Small intestine (tissue), 7 donors: Measurements from ENCODE around the gene KEL. TPM values are rescaled to one million over a fixed set of nuclear protein-coding genes. Genes with fewer than 3 reads are reported as not detected.
A peak's percentile ranks its signal among the peaks of the same experiment; 100 is the strongest.

Source experiments
- DNase-seq, 2 donors: peaks; one replicate each; pipeline versions ENCODE4 v3.0.0 to v3.0.0-alpha.2; 2013
- FAIRE-seq: peaks from 2 replicates; lab custom pipeline; 2012; peaks lifted over from hg19 to GRCh38; lab: Jason Lieb, UNC
- H3K27ac ChIP-seq, 3 donors: one replicate each; pipeline ENCODE4 v1.5.1; 2013; ENCODE audit warnings: low read length in 2 of 3, mild to moderate bottlenecking in 2 of 3, control low read depth in 1 of 3, inconsistent platforms in 1 of 3, low read depth in 1 of 3, moderate library complexity in 1 of 3
- H3K27me3 ChIP-seq, 3 donors: one replicate each; pipeline ENCODE4 v1.6.1; 2013; ENCODE audit warnings: low read length in 3 of 3, inconsistent platforms in 1 of 3; ENCODE audit not compliant: control insufficient read depth in 3 of 3, insufficient read depth in 3 of 3
- H3K36me3 ChIP-seq, 3 donors: one replicate each; pipeline ENCODE4 v1.6.1; 2013; ENCODE audit warnings: low read length in 3 of 3, inconsistent platforms in 1 of 3, low read depth in 1 of 3, mild to moderate bottlenecking in 1 of 3, moderate library complexity in 1 of 3; ENCODE audit not compliant: control insufficient read depth in 3 of 3, insufficient read depth in 2 of 3
- H3K4me1 ChIP-seq, 3 donors: one replicate each; pipeline ENCODE4 v1.6.1; 2013; ENCODE audit warnings: low read length in 2 of 3, inconsistent platforms in 1 of 3, low read depth in 1 of 3, mild to moderate bottlenecking in 1 of 3, moderate library complexity in 1 of 3; ENCODE audit not compliant: control insufficient read depth in 3 of 3, insufficient read depth in 2 of 3
- H3K4me3 ChIP-seq, 3 donors: one replicate each; pipeline ENCODE4 v1.5.1; 2013; ENCODE audit warnings: low read length in 3 of 3, control low read depth in 1 of 3, inconsistent platforms in 1 of 3, low read depth in 1 of 3, mild to moderate bottlenecking in 1 of 3, moderate library complexity in 1 of 3
- H3K9me3 ChIP-seq, 2 donors: one replicate each; pipeline ENCODE4 v1.6.1; 2013; ENCODE audit warnings: low read depth in 1 of 2, low read length in 1 of 2; ENCODE audit not compliant: control insufficient read depth in 2 of 2, insufficient read depth in 1 of 2
- WGBS, 3 donors: extraction: QIAGEN DNeasy Blood & Tissue Kit; methylation state at CpG; one replicate each; pipeline ENCODE4 v1.1.7; 2013; 5-methylcytosine and 5-hydroxymethylcytosine counted together
- polyA plus RNA-seq, 4 donors: library from polyadenylated mRNA; stranded (reverse) in 3 of 4; unstranded in 1 of 4; fragments of 200-250 nt in 3 of 4; fragments of 120-200 nt in 1 of 4; gene quantifications; one replicate each; pipeline versions ENCODE4 v1.2.1 to v1.2.3, GENCODE V29; 2013
- donor health status: healthy with polysubstance abuse.
- donor health status: control.
- donor health status: control.
- donor health status: Bipolar disorder and iron deficiency.
- donor health status: healthy.

The KEL gene
- polyA plus RNA-seq, 4 donors: 0.13 to 6.6 TPM; not detected in 2

DNA sequence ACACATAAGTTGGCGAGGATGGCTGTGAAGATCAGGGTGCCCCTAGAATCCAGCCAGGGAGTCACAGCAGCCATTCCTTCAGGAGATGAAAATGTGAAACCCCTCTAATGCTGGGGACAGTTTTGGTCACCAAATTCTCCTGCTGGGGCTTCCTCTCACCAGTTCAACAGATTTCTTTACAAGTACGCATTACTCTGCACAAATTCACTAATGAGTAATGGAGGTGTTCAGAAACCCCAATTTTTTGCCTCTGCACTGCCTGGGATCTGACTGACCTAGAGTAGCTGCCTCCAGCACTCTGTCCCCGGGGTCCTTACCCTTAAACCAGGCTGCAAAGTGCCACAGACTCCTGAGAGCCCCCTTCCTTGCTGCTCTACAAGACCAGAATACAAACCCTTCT, 44.7 kb downstream of the KEL start:
- DNase-seq: no peak
- Histone ChIP-seq H3K27me3 (peaks cover 0 to 2% (median 0%) of the 10 kb centered on the region in 3 donors), H3K27ac (no peak overlapping the region), H3K4me1 (peaks cover 0 to 17% (median 0%) of the 10 kb centered on the region in 3 donors), H3K36me3 (no peaks in the 10 kb centered on the region), H3K4me3 (no peak overlapping the region), H3K9me3 (no peaks in the 10 kb centered on the region)
- no peak for FAIRE-seq
- WGBS, 3 donors: 75 to 90% (median 80%) methylated on average over 3 of the region's 3 CpGs

GRCh38 chr7:142916508-142916907, 45.7 kb downstream of the KEL start:
- DNase-seq: no peak
- Histone ChIP-seq H3K27me3 (peaks cover 0 to 2% (median 0%) of the 10 kb centered on the region in 3 donors), H3K27ac (no peak overlapping the region), H3K36me3 (no peaks in the 10 kb centered on the region), H3K4me3 (no peak overlapping the region), H3K4me1 (peaks cover 0 to 13% (median 0%) of the 10 kb centered on the region in 3 donors), H3K9me3 (no peaks in the 10 kb centered on the region)
- no peak for FAIRE-seq
- 41 to 65% (median 47%) methylated on average over 2 of the region's 2 CpGs for WGBS, 3 donors

- H3K36me3 ChIP-seq: no peaks in the 10 kb centered on the region
- peaks cover 0 to 24% (median 0%) of the 10 kb centered on the region in 3 donors for H3K4me1 ChIP-seq
- no peak overlapping the region for H3K27ac ChIP-seq
- peaks cover 0 to 2% (median 0%) of the 10 kb centered on the region in 3 donors for H3K27me3 ChIP-seq
- no peaks in the 10 kb centered on the region for H3K9me3 ChIP-seq
- DNase-seq (no peak), FAIRE-seq (no peak)
- WGBS, 3 donors: 86 to 93% (median 87%) methylated on average over 8 of the region's 8 CpGs
- H3K4me3 ChIP-seq: no peak overlapping the region
Observed at GRCh38 chr7:142915315-142915714, 46.8 kb downstream of the KEL start.

DNA sequence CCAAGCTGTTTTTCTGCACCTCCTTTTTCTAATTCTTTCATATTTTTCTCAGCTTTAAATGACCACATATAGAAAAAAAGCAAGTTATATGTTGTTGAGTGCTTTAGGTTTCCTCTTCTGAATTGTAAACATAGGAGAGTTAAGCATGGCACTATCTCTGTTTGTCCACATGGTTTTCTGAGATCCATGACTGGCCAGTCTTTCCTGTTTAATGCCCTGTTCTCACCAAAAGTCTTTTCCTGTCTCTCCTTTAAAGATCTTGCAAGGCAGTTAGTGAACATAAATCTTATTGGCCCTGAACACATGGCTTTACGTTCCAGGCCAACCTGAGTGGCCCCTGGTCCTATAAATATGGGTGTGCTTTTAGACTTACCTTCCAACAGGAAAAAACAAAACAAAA, 48.0 kb downstream of the KEL start:
- Histone ChIP-seq H3K9me3 (no peaks in the 10 kb centered on the region), H3K27me3 (peaks cover 0 to 2% (median 0%) of the 10 kb centered on the region in 3 donors), H3K4me3 (no peak overlapping the region), H3K27ac (no peak overlapping the region), H3K4me1 (peaks cover 0 to 33% (median 0%) of the 10 kb centered on the region in 3 donors), H3K36me3 (no peaks in the 10 kb centered on the region)
- FAIRE-seq: no peak
- no peak for DNase-seq
- 12 to 33% (median 21%) methylated on average over 1 of the region's 1 CpG for WGBS, 3 donors

GRCh38 chr7:142913566-142913965, 48.6 kb downstream of the KEL start:
- no peak overlapping the region for H3K4me3 ChIP-seq
- FAIRE-seq (no peak), DNase-seq (peak in 1 of 2 donors; percentile 46)
- no peak overlapping the region for H3K27ac ChIP-seq
- no peaks in the 10 kb centered on the region for H3K36me3 ChIP-seq
- 63 to 74% (median 64%) methylated on average over 2 of the region's 2 CpGs for WGBS, 3 donors
- H3K27me3 ChIP-seq: no peaks in the 10 kb centered on the region
- H3K4me1 ChIP-seq: peaks cover 0 to 36% (median 0%) of the 10 kb centered on the region in 3 donors
- no peaks in the 10 kb centered on the region for H3K9me3 ChIP-seq

- Histone ChIP-seq H3K27me3 (no peaks in the 10 kb centered on the region), H3K4me1 (peaks cover 0 to 39% (median 0%) of the 10 kb centered on the region in 3 donors), H3K36me3 (no peaks in the 10 kb centered on the region), H3K4me3 (no peak overlapping the region), H3K9me3 (no peaks in the 10 kb centered on the region), H3K27ac (no peak overlapping the region)
- FAIRE-seq (no peak), DNase-seq (peak in 1 of 2 donors; percentile 19)
- WGBS, 3 donors: 62 to 65% (median 64%) methylated on average over 3 of the region's 3 CpGs
Observed at GRCh38 chr7:142913051-142913450, 49.1 kb downstream of the KEL start.

DNA sequence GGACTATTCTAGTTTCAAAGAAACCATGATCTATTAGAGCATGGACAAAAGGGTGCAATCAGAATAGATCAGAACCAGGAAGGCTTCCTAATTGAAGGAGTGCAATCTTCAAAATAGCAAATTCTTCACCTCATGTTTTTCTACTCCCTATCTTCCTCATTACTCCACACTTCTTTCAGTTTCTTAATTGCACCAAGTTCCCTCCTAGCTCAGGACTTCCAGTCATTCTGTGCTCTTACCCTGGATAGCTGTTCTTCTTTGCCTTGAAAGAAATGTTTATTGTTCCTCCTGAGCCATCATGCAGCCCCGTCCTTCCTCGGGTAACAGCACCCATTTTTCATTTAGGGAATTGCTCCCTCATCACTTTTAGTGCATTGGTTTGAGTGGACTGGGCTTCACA, 51.7 kb downstream of the KEL start:
- peak overlapping the region in 2 of 3 donors; percentile 53 to 80 for H3K27ac ChIP-seq
- 10 to 45% (median 19%) methylated on average over 2 of the region's 2 CpGs for WGBS, 3 donors
- no peak for DNase-seq
- no peak overlapping the region for H3K4me3 ChIP-seq
- no peak for FAIRE-seq
- no peaks in the 10 kb centered on the region for H3K36me3 ChIP-seq
- no peaks in the 10 kb centered on the region for H3K9me3 ChIP-seq
- no peaks in the 10 kb centered on the region for H3K27me3 ChIP-seq
- peaks cover 0 to 39% (median 0%) of the 10 kb centered on the region in 3 donors for H3K4me1 ChIP-seq

GRCh38 chr7:142910031-142910433, 52.1 kb downstream of the KEL start:
- peak; percentile 82 to 94 for DNase-seq
- H3K27me3 ChIP-seq: no peaks in the 10 kb centered on the region
- peak; percentile 67 for FAIRE-seq
- no peaks in the 10 kb centered on the region for H3K9me3 ChIP-seq
- no peak overlapping the region for H3K4me3 ChIP-seq
- WGBS, 3 donors: 12 to 51% (median 22%) methylated on average over 2 of the region's 2 CpGs
- H3K36me3 ChIP-seq: no peaks in the 10 kb centered on the region
- H3K4me1 ChIP-seq: peaks cover 0 to 39% (median 0%) of the 10 kb centered on the region in 3 donors
- H3K27ac ChIP-seq: peak overlapping the region in 2 of 3 donors; percentile 53 to 80
